GM12878 (cell line): ENCODE results near the gene ARHGEF6. TPM values are rescaled to one million over a fixed set of nuclear protein-coding genes. Genes with fewer than 3 reads are reported as not detected.

Source experiments
- ATAC-seq: fragments of 200-7000 bp; cut with Tn5 transposase; 3 replicates; pipeline ENCODE4 v1.9.1; 2020; ENCODE audit warnings: mild to moderate bottlenecking, moderate library complexity
- BruUV-seq: library from RNA; stranded (reverse); fragments of 400-500 nt; replicated peaks from 2 replicates; lab custom pipeline; 2021; lab: Mats Ljungman, UMichigan
- CTCF ChIA-PET: fragments of 300-600 bp; sonication (Branson Sonifier 250); formaldehyde crosslinking; extraction: SDS; loops from one replicate; lab custom pipeline; 2021; ENCODE audit warnings: inconsistent platforms; lab: Yijun Ruan, JAX
- POLR2A ChIA-PET: fragments of 350-600 bp; formaldehyde crosslinking; extraction: SDS; loops from one replicate; lab custom pipeline; 2021; ENCODE audit warnings: inconsistent platforms; lab: Charles Lee
- RAD21 ChIA-PET: fragments of 300-600 bp; sonication (Branson Sonifier 250); formaldehyde crosslinking; loops from one replicate; lab custom pipeline; 2023; ENCODE audit warnings: antibody characterized with exemption; ENCODE audit not compliant: unreplicated experiment; lab: Charles Lee
- SMC1A ChIA-PET: fragments of 300-600 bp; sonication (Branson Sonifier 250); formaldehyde crosslinking; loops from one replicate; lab custom pipeline; 2023; ENCODE audit not compliant: unreplicated experiment, uncharacterized antibody; lab: Charles Lee
- DNase-seq: peaks from one replicate; pipeline ENCODE4 v3.0.0-alpha.2; 2011; ENCODE audit warnings: low read depth, low spot score
- FAIRE-seq: peaks from 3 replicates; lab custom pipeline; 2011; peaks lifted over from hg19 to GRCh38; lab: Jason Lieb, UNC
- H2AFZ ChIP-seq: 2 replicates; pipeline ENCODE4 v1.6.0; 2011; ENCODE audit warnings: low read depth, low read length, control low read depth; ENCODE audit not compliant: control insufficient read depth
- H3K27ac ChIP-seq: 2 replicates; pipeline ENCODE4 v1.5.1; 2011; ENCODE audit warnings: control low read depth; ENCODE audit not compliant: control insufficient read depth, insufficient read depth
- H3K27me3 ChIP-seq, 2 experiments: replicated peaks in 1 of 2; 2 replicates each; pipeline versions ENCODE4 v1.6.0 to v1.6.1; 2011; ENCODE audit warnings: low read length in 1 of 2; ENCODE audit not compliant: control insufficient read depth in 2 of 2, insufficient read depth in 2 of 2
- H3K36me3 ChIP-seq, 2 experiments: 2 replicates each; pipeline ENCODE4 v1.5.1; 2011; ENCODE audit warnings: low read length in 1 of 2; ENCODE audit not compliant: control insufficient read depth in 2 of 2, insufficient read depth in 2 of 2
- H3K4me1 ChIP-seq: 2 replicates; pipeline ENCODE4 v1.6.1; 2011; ENCODE audit warnings: mild to moderate bottlenecking, low read length, moderate library complexity, mixed read lengths; ENCODE audit not compliant: control insufficient read depth, insufficient read depth
- H3K4me2 ChIP-seq: 2 replicates; pipeline ENCODE4 v1.6.0; 2011; ENCODE audit warnings: control low read depth; ENCODE audit not compliant: control insufficient read depth, insufficient read depth
- H3K4me3 ChIP-seq: fragments of 200-600 bp; sonication (generic); 2 replicates; pipeline ENCODE4 v1.5.1; 2016
- H3K79me2 ChIP-seq: 2 replicates; pipeline ENCODE4 v1.6.0; 2011; ENCODE audit warnings: low read length; ENCODE audit not compliant: control insufficient read depth, insufficient read depth
- H3K9ac ChIP-seq: 2 replicates; pipeline ENCODE4 v1.8.0; 2011; ENCODE audit warnings: low read length, control low read depth, mixed read lengths; ENCODE audit not compliant: control insufficient read depth, insufficient read depth
- H3K9me3 ChIP-seq: replicated peaks from 3 replicates; pipeline ENCODE4 v1.5.1; 2011; ENCODE audit warnings: mild to moderate bottlenecking, low read length; ENCODE audit not compliant: control insufficient read depth, insufficient read depth
- H4K20me1 ChIP-seq: 2 replicates; pipeline ENCODE4 v1.6.0; 2011; ENCODE audit not compliant: control insufficient read depth, insufficient read depth
- HDAC2 ChIP-seq: fragments of 200-600 bp; sonication (generic); IDR thresholded peaks from 2 replicates; pipeline ENCODE4 v1.6.1; 2017
- HDGF ChIP-seq: fragments of 450-650 bp; IDR thresholded peaks from 2 replicates; pipeline ENCODE4 v1.6.1; 2016; ENCODE audit warnings: antibody characterized with exemption
- PAX8 ChIP-seq: fragments of 450-650 bp; IDR thresholded peaks from 2 replicates; pipeline ENCODE4 v1.6.1; 2017; ENCODE audit warnings: mild to moderate bottlenecking, moderate library complexity
- RBBP5 ChIP-seq: fragments of 200-600 bp; sonication (generic); conservative IDR thresholded peaks from 2 replicates; pipeline ENCODE4 v1.6.1; 2016
- TCF12 ChIP-seq: IDR thresholded peaks from 2 replicates; pipeline ENCODE4 v1.6.1; 2011; ENCODE audit warnings: low read depth, mild to moderate bottlenecking, low read length
- ZBTB40 ChIP-seq: fragments of 450-650 bp; IDR thresholded peaks from 2 replicates; pipeline ENCODE4 v1.6.1; 2016; ENCODE audit warnings: mild to moderate bottlenecking, moderate library complexity, borderline replicate concordance
- ZNF207 ChIP-seq: fragments of 450-650 bp; IDR thresholded peaks from 2 replicates; pipeline ENCODE4 v1.6.1; 2014; ENCODE audit warnings: antibody characterized with exemption, mild to moderate bottlenecking, borderline replicate concordance
- WGBS: methylation state at CpG from one replicate; pipeline ENCODE4 v1.1.6; 2016; ENCODE audit warnings: low lambda C conversion rate; ENCODE audit not compliant: insufficient replicate concordance, insufficient coverage; ENCODE audit errors: missing lambda C conversion rate; 5-methylcytosine and 5-hydroxymethylcytosine counted together
- in situ Hi-C: fragments of 300-500 bp; cut with MboI; formaldehyde crosslinking; loops from 9 replicates; pipeline ENCODE4 v1.14.3; 2018; ENCODE audit warnings: mixed read lengths
- intact Hi-C: fragments of 100-400 bp; cut with micrococcal nuclease; formaldehyde crosslinking; loops from one replicate; pipeline ENCODE4 v1.14.2; 2022; ENCODE audit not compliant: unreplicated experiment
- polyA plus RNA-seq, 11 experiments: library from polyadenylated mRNA; depleted of rRNA in 4 of 11; unstranded in 6 of 11; stranded (reverse) in 5 of 11; fragments of >200 nt; fragmentation: Nextera tagmentation in 4 of 11; fragmentation: Illumina TruSeq in 1 of 11; extraction: Ambion mirVana in 4 of 11; extraction: Trizol in 1 of 11; gene quantifications; 1 replicate in 1 of 11; 2 replicates in 10 of 11; pipeline versions ENCODE4 v1.2.1 to v1.2.3, GENCODE V29; 2011 to 2016; ENCODE audit warnings: inconsistent platforms in 2 of 11, missing spikeins in 2 of 11, low read depth in 1 of 11
- total RNA-seq, 4 experiments: library from RNA; depleted of rRNA in 3 of 4; stranded (reverse); fragments of >200 nt in 3 of 4; fragmentation: Illumina TruSeq in 1 of 4; extraction: Trizol in 1 of 4; gene quantifications; 2 replicates each; pipeline versions ENCODE4 v1.2.1 to v1.2.3, GENCODE V29; 2013 to 2021

ARHGEF6 gene
- total and polyA plus RNA-seq, 10 of the 15 experiments (the other 5 are each of a cell fraction or from before 2014, with no cell fraction given) = 5.4 to 29.7 (median 18.0) TPM

- TF ChIP-seq ZBTB40 (no peak), HDAC2 (no peak), HDGF (no peak), ZNF207 (no peak)
These were observed 36.2 kb upstream of the ARHGEF6 start (continued) for GRCh38 chrX:136816975-136817374.

- CTCF ChIA-PET = no interaction called here
- no peak for DNase-seq
These were observed 34.4 kb upstream of the ARHGEF6 start for GRCh38 chrX:136814847-136815750.

More at GRCh38 chrX:136814847-136815750, 34.4 kb upstream of the ARHGEF6 start:
- H4K20me1 ChIP-seq = no peaks in the 10 kb centered on the region
- no peak overlapping the region for H3K4me3 ChIP-seq
- no peaks in the 10 kb centered on the region for H3K79me2 ChIP-seq
- intact Hi-C loops = no loop called here
- ATAC-seq = no peak
- H3K27ac ChIP-seq = no peak overlapping the region
- H3K4me2 ChIP-seq = no peak overlapping the region
- no peak overlapping the region for H2AFZ ChIP-seq
- TF ChIP-seq TCF12 (no peak), PAX8 (no peak), RBBP5 (no peak)
- TF ChIP-seq, all 136 proteins: peak for 0
- 22% methylated on average over 3 of the region's 3 CpGs for WGBS
- in situ Hi-C loops = no loop called here
- Histone ChIP-seq H3K27me3 (no peaks in the 10 kb centered on the region), H3K9me3 (no peaks in the 10 kb centered on the region), H3K4me1 (no peaks in the 10 kb centered on the region), H3K36me3 (no peaks in the 10 kb centered on the region), H3K9ac (no peak overlapping the region)
- ChIA-PET POLR2A (no interaction called here), RAD21 (no interaction called here), SMC1A (no interaction called here)
- FAIRE-seq = no peak
- BruUV-seq = no TSS peak
